Suppressor macrophage (primary cell): ENCODE measurements around the gene STRADA.

Source experiments
- DNase-seq, 4 experiments: peaks; one replicate each; pipeline ENCODE4 v3.0.0-alpha.2; 2020 to 2022

The STRADA gene

GRCh38 chr17:63700528-63701455, 40.8 kb downstream of the STRADA start:
- DNase-seq, result peak; percentile 74 to 91 (median 86)

GRCh38 chr17:63699638-63700527, 41.7 kb downstream of the STRADA start, which contains the start of gene LIMD2:
LIMD2 (minus strand) TSS chr17:63700125; CDS start chr17:63699298, 827 bp downstream.
- DNase-seq, result peak; percentile 37 to 75 (median 54)

GRCh38 chr17:63698886-63699637, 42.5 kb downstream of the STRADA start:
- peak; percentile 64 to 89 (median 82) for DNase-seq

- DNase-seq, result peak; percentile 23 to 49 (median 36)
Observed at GRCh38 chr17:63698381-63698885, 43.2 kb downstream of the STRADA start.

GRCh38 chr17:63697341-63698286, 44.0 kb downstream of the STRADA start:
- peak; percentile 83 to 92 (median 88) for DNase-seq

- DNase-seq, result peak; percentile 51 to 72 (median 68)
Observed at GRCh38 chr17:63696381-63696961, 45.1 kb downstream of the STRADA start.

GRCh38 chr17:63695889-63696288, 45.7 kb downstream of the STRADA start:
- DNase-seq, result no peak

GRCh38 chr17:63694950-63695773, 46.4 kb downstream of the STRADA start:
- no peak for DNase-seq

- DNase-seq, result no peak
Observed at GRCh38 chr17:63694229-63694949, 47.2 kb downstream of the STRADA start.

- DNase-seq, result no peak
Observed at GRCh38 chr17:63693411-63694113, 48.0 kb downstream of the STRADA start.

GRCh38 chr17:63692195-63692816, 49.3 kb downstream of the STRADA start:
- DNase-seq, result no peak

GRCh38 chr17:63689479-63689878, 52.1 kb downstream of the STRADA start:
- no peak for DNase-seq

- no peak for DNase-seq
Observed at GRCh38 chr17:63688396-63689020, 53.1 kb downstream of the STRADA start.

GRCh38 chr17:63686138-63686685, 55.4 kb downstream of the STRADA start:
- no peak for DNase-seq

- DNase-seq, result no peak
Observed at GRCh38 chr17:63685578-63685977, 56.0 kb downstream of the STRADA start.

GRCh38 chr17:63685041-63685440, 56.6 kb downstream of the STRADA start:
- no peak for DNase-seq

GRCh38 chr17:63682981-63683380, 58.6 kb downstream of the STRADA start:
- no peak for DNase-seq
